Erythroblast (primary cell): ENCODE measurements around the gene RCAN2.

Source experiments
- DNase-seq, 2 experiments: peaks; one replicate each; lab custom pipeline; 2025; lab: John Stamatoyannopoulos, UW
- GATA1 ChIP-seq: IDR thresholded peaks from 2 replicates; pipeline ENCODE4 v1.6.1; 2011; ENCODE audit warnings: low read depth, mild to moderate bottlenecking, control low read depth, low read length, moderate library complexity
- POLR2A ChIP-seq: IDR thresholded peaks from 2 replicates; pipeline ENCODE4 v1.6.1; 2011; ENCODE audit warnings: mild to moderate bottlenecking, low read length

Gene RCAN2

GRCh38 chr6:46310196-46310595 is 181.1 kb downstream of the RCAN2 start:
- no peak for DNase-seq
- TF ChIP-seq POLR2A (no peak), GATA1 (no peak)

GRCh38 chr6:46306431-46306830 is 184.8 kb downstream of the RCAN2 start:
- no peak for DNase-seq
- no peak for TF ChIP-seq POLR2A

GRCh38 chr6:46305833-46306232 is 185.4 kb downstream of the RCAN2 start:
- TF ChIP-seq POLR2A = no peak
- no peak for TF ChIP-seq GATA1
- DNase-seq = no peak

- DNase-seq = no peak
- TF ChIP-seq POLR2A (no peak), GATA1 (no peak)
These were observed 186.0 kb downstream of the RCAN2 start for GRCh38 chr6:46305236-46305635.

- DNase-seq = no peak
- no peak for TF ChIP-seq GATA1
- no peak for TF ChIP-seq POLR2A
These were observed 188.4 kb downstream of the RCAN2 start for GRCh38 chr6:46302816-46303215.

GRCh38 chr6:46302176-46302575 is 189.1 kb downstream of the RCAN2 start:
- no peak for DNase-seq
- no peak for TF ChIP-seq GATA1
- no peak for TF ChIP-seq POLR2A

- no peak for DNase-seq
- TF ChIP-seq POLR2A (no peak), GATA1 (no peak)
These were observed 192.0 kb downstream of the RCAN2 start for GRCh38 chr6:46299253-46299652.

GRCh38 chr6:46296586-46296985 is 194.7 kb downstream of the RCAN2 start:
- DNase-seq = no peak
- TF ChIP-seq POLR2A = no peak
- no peak for TF ChIP-seq GATA1

GRCh38 chr6:46293641-46294316 is 197.5 kb downstream of the RCAN2 start:
- TF ChIP-seq POLR2A = no peak
- no peak for TF ChIP-seq GATA1
- no peak for DNase-seq

GRCh38 chr6:46291880-46292279 is 199.4 kb downstream of the RCAN2 start:
- no peak for TF ChIP-seq GATA1
- no peak for TF ChIP-seq POLR2A
- DNase-seq = no peak

- TF ChIP-seq POLR2A = no peak
- TF ChIP-seq GATA1 = no peak
- DNase-seq = no peak
These were observed 200.0 kb downstream of the RCAN2 start for GRCh38 chr6:46291275-46291633.

- no peak for DNase-seq
- TF ChIP-seq POLR2A = no peak
- TF ChIP-seq GATA1 = no peak
These were observed 200.6 kb downstream of the RCAN2 start for GRCh38 chr6:46290421-46291274.

- TF ChIP-seq POLR2A (no peak), GATA1 (no peak)
- DNase-seq = no peak
These were observed 201.4 kb downstream of the RCAN2 start for GRCh38 chr6:46289898-46290297.

GRCh38 chr6:46288835-46289234 is 202.4 kb downstream of the RCAN2 start:
- TF ChIP-seq POLR2A = no peak
- TF ChIP-seq GATA1 = no peak
- DNase-seq = no peak
